Retina (tissue), 1 donor: ENCODE results near the gene RGS19.

Experiments
- DNase-seq: peaks from one replicate; pipeline ENCODE4 v3.0.0-alpha.2; 2016

The RGS19 gene

GRCh38 chr20:64047046-64047389 is 32.3 kb downstream of the RGS19 start:
- no peak for DNase-seq

GRCh38 chr20:64045346-64046011 is 33.8 kb downstream of the RGS19 start:
- no peak for DNase-seq

GRCh38 chr20:64044484-64045247 is 34.7 kb downstream of the RGS19 start:
- no peak for DNase-seq

GRCh38 chr20:64043768-64044167 is 35.5 kb downstream of the RGS19 start:
- DNase-seq, result no peak

GRCh38 chr20:64042054-64042781 is 37.1 kb downstream of the RGS19 start:
- no peak for DNase-seq

- DNase-seq, result no peak
These were observed 37.6 kb downstream of the RGS19 start for GRCh38 chr20:64041781-64042053.

GRCh38 chr20:64041040-64041780 is 38.1 kb downstream of the RGS19 start:
- no peak for DNase-seq

- no peak for DNase-seq
These were observed 38.9 kb downstream of the RGS19 start for GRCh38 chr20:64040231-64041039.

- DNase-seq, result no peak
These were observed 39.8 kb downstream of the RGS19 start for GRCh38 chr20:64039293-64040160.

- peak; percentile 78 for DNase-seq
These were observed 40.6 kb downstream of the RGS19 start for GRCh38 chr20:64038565-64039292.

GRCh38 chr20:64038224-64038564 is 41.1 kb downstream of the RGS19 start:
- DNase-seq, result no peak

- DNase-seq, result no peak
These were observed 41.7 kb downstream of the RGS19 start for GRCh38 chr20:64037498-64038213.

- no peak for DNase-seq
These were observed 42.2 kb downstream of the RGS19 start for GRCh38 chr20:64037199-64037497.

GRCh38 chr20:64036346-64037198 is 42.7 kb downstream of the RGS19 start:
- no peak for DNase-seq

GRCh38 chr20:64035933-64036345 is 43.4 kb downstream of the RGS19 start, which contains the start of gene C20orf204:
Gene C20orf204 (plus strand): TSS chr20:64036182. CDS start chr20:64036324, 142 bp downstream.
- DNase-seq, result no peak

- DNase-seq, result no peak
These were observed 44.0 kb downstream of the RGS19 start for GRCh38 chr20:64035066-64035932.

GRCh38 chr20:64033981-64034493 is 45.3 kb downstream of the RGS19 start:
- DNase-seq, result no peak
